DMS 273 (cell line): Measurements from ENCODE around the gene HTRA3.
A peak's percentile ranks its signal among the peaks of the same experiment; 100 is the strongest.

Experiments used
- DNase-seq: peaks from one replicate; lab custom pipeline; 2025; ENCODE audit not compliant: unreplicated experiment; lab: John Stamatoyannopoulos, UW

The HTRA3 gene

DNA sequence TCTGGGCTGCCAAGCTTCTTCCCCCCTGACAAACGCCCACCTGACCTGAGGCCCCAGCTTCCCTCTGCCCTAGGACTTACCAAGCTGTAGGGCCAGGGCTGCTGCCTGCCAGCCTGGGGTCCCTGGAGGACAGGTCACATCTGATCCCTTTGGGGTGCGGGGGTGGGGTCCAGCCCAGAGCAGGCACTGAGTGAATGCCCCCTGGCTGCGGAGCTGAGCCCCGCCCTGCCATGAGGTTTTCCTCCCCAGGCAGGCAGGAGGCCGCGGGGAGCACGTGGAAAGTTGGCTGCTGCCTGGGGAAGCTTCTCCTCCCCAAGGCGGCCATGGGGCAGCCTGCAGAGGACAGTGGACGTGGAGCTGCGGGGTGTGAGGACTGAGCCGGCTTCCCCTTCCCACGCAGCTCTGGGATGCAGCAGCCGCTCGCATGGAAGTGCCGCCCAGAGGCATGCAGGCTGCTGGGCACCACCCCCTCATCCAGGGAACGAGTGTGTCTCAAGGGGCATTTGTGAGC is 37.0 kb downstream of the HTRA3 start:
- DNase-seq = peak; percentile 37

DNA sequence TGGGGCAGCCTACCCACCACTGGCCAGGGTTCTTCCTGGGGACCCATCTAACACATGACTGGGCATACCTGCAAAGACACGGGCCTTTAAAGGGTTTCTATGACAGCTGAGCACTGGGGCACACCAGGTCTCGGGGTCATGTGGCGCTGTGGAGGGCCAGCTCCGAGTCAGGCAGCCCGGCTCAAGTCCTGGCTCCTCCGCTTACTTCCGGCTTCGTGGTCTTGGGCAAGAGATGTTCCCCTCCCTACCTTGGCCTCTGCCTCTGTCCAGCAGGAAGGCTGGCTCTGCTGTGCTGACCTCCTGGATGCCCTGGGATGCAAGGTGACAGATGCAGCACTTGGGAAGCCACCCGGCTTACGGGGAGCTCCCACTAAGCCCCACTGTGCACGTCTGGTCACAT is 37.6 kb downstream of the HTRA3 start:
- DNase-seq = no peak

DNA sequence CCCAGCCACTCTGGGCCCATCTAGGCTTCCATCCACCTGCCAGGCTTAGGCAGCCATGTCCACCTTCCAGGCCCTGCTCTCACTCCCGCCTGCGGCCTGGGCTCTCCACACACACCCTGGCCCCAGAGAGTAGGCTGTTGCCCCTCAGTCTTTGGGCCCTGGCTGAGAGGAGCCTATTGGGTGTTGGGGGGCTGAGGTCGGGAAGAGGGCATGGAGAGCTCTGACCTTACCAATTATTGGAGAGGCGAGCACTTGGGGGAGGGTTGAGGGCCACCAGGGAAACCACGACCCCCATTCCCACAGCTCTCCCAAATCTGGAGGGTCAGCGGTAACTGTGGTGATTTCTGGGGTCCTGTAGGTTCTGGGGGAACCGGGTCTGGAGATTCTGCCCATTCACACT is 38.2 kb downstream of the HTRA3 start:
- no peak for DNase-seq

DNA sequence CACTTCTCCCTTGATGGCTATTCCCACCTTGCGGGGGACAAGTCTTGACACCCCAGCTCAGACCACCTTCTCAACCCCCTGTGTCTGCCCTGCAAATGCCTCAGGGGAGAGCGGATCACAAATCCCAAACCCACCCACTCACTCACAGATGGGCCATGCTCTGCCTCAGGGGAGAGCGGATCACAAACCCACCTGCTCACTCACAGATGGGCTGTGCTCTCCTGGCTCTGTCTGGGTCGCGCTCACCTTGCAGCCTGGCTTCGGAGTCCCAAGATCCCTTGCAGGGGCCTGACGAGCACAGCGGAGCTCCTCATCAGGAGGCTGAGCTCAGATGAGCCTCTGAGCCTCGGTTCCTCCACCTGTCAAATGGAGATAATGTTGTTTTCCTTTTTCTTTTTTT is 38.6 kb downstream of the HTRA3 start:
- DNase-seq = no peak

DNA sequence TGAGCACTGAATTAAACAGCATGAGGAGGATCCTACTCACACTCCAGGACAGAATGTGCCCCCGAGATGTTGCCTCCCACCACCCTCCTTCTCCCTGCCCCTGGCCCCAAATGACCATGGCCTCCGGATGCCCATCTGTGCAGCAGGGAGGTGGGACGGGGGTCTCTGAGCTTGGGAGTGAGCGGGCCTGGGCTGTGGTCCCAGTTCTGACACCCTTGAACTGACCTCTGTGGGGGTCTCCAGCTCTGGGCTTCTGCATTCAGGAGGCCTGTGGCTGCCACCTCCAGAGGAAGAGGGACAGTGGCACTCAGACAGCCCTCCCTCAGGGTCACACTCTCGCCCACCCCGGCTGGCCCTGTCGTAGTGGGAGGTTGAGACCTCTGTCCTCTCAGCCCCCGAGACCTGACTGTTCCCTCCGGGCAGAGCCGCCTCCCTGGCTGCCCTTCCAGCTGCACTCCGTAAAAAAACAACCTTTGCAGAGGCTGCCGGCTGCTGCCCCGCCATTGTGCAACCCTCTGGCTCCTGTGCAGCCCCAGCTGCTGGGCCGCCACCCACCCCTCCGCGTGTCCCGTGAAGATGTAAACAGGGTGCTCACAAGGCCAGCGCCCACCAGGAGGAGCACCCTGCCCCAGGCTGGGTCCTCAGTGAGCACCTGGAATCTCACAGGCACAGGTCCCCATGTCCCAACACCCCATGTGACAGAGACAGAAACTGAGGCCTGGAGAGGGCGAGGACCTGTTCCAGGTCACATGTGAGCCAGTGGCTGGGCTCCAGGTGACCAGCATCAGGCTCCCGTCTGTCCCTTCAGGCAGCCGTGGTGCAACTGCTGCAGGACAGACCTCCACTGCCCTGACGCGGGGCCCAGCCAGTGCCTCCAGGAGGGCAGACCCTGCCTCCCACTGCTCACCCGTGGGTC is 39.6 kb downstream of the HTRA3 start:
- DNase-seq = peak; percentile 53

DNA sequence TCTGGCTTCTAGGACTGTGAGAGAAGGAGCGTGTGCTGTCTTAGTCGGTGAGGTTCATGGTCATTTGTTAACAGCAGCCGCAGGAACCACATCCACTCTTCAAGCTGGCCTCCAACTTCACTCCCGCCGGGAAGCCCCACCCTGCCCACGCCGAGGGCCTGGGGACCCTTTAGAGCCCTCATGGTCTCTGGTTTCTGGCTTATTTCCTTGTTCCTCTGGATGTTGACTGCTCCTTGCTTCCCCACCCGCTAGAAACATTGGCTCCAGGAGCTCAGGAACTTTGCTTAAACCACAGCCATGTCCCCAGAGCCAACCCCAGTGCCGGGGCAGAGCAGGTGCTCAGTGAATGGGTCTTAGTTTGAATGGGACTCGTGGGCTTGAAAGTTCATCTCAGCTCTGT is 40.8 kb downstream of the HTRA3 start:
- DNase-seq = no peak

DNA sequence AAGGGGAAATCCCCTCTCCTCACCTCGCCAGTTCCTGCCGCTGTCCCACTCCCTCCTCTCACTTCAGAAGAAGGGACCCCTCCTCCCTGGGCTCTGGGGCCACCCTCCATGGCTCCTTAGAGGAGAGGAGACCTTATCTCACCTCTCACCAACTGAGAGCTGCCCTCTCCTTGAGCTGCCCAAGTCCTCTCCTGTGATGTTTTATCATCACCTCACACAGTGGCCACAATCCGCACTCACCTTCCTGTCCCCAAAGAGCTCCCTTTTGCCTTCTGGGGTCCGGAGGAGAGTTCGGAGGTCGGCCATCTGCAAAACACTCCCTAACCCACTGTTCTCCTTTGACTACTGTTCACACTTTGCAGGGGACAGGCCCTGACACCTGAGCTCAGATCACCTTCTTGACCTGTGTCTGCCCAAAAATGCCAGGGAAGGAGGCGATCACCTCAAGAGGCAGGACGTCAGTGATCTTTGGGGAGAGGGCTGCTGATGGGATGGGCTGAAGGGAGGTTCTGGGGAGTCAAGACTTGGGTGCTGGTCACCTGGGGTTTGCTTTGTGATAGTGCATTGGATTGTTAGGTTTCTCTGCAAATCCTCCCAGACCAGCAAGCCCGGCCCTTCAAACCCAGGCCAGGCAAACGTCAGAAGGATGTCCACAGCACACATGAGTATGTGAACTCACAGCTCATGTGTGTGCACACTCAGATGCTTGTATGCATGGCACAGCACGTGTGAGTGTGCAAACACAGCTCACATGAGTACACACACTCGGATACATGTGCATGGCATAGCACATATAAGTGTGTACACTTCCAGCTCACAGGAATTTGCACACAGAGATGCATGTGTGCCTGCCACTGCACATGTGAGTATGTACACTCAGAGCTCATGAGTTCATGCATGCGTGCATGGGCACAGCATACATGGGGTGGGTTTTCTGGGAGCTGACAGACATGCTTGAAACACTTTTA is 41.8 kb downstream of the HTRA3 start:
- no peak for DNase-seq

DNA sequence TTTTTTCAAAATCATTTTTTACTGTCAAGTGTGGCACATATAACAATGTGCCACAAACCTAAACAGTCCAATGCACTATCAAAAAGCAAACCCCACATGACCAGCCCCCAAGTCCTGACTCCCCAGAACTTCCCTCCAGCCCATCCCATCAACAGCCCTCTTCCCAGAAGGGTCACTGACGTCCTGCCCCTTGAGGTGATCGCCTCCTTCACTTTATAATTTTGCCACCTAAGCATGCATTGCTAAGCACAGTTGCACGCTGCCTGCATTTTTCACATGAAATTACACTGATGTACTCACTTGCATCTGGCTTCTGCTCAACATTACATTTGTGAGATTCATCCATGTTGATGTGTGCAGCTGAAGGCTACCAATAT is 42.5 kb downstream of the HTRA3 start:
- no peak for DNase-seq

DNA sequence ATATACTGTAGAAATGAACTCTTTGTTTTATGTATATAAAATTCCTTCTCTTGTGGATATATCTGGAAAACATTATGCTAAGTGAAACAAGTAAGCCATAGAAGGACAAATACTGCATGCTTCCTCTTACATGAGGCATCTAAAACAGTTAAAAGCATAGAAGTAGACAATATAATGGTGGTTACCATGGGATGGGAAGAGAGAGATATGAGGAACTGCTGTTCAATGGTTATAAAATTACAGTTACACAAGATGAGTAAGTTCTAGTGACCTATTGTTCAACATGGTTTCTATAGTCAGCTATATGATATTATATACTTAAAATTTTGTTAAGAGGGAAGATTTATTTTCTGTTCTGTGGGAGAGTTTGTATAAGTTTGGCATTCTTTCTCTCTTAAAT is 43.4 kb downstream of the HTRA3 start:
- no peak for DNase-seq

DNA sequence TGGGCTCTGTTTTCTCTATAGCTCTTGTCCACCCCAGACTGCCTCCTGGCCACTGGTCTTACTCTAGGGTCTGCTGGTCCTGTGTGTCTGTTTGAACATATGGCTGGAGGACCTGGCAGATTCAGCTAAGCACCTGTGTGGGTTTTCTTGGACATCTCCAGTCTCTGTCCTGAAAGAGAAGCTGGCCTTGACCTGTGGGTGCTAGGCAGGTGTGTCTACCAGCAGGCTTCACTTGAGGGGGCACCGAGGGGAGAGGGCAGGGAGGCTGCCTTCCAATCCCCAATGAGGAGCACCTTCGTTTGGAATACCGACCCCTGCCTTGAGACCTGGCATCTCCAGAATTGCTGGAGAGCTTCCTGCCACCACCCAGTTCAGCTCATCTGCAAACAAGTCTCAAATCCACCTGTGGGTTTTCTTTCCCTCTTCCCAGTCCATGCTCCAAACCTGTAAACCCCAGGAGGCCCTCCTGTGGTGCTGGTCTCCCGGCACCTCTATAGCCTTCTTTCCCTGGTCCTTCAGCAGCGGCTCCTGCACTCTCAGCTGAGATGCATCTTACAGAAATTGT is 45.2 kb downstream of the HTRA3 start:
- DNase-seq = no peak

DNA sequence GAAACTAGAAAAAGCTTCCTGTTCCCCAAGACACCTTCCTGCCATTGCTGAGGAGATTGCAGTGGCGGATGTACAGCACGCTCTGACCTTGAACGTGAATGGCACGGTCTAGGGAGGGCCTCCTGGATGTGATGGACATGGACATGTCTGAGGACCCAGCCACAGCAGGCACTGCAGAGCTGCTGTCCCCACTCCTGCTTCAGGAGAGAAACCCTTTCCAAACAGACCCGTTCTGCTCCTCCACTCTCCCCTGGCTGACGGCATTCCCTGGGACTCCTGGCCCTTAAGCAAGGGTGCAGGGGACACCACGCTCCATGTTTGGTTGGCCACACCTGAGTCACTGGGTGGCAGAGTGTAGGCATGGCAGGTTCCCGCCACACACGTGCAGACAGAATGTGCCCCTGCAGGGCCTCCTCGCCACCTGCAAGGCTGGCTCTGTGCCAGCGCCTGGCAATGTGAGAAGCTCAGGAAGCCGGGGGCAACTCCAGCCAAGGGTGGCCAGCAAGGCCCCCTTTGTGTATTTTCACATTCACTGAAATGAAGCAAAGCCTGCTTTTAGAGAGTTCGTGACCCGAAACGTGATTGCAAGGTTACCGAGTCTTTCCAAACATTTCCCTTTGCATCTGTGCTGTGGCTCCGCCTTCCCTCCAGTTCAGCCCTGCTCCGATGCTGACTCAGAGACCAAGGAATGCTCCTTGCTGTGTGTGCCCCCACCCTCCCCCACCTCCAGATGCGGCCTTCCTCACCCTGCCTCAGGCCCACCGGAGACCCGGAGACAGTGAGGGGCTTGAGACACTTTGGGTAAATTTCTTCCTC is 46.1 kb downstream of the HTRA3 start:
- DNase-seq = peak; percentile 83

DNA sequence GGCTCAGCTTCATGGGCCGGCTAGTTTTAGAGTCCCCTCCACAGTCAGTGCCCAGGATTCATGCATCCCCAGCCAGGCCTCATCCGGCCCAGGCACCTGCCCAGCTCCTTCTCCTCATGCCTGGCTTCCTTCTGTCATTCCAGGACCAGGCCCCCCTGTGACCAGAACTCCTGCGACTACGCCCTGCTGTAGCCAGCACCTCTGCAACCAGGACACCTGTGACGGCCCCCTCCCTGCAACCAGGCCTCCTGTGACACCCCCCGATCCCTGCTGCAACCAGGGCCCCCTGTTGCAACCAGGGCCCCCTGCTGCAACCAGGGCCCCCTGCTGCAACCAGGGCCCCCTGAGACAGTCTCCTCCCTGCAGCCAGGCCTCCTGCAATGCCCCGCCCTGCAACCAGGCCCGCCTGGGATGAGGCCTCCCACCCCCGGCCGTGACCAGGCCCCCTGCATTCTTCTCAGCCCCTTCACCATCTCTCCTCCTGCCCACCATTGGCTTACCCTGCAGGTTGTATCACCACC is 46.8 kb downstream of the HTRA3 start:
- DNase-seq = no peak

DNA sequence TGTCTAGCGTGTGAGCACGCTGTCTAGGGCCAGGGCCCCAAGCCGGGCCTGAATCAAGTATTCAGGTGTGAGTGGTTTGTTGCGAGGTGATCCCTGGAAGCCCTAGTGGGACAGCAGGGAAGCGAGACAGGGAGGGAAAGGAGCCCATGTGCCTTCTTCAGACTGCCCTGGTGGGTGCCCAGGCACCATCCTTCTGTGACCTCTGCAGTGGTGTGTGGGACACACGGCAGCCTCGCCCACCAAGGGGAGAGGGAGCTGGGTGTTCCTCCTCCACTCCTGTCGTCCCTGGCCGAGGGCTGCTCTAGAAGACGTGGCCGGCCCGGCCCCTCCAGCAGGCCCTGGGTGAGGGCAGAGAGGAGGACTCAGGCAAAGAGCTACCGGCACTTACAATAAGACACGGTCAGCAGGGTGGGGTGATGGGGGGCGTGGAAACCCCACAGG is 47.4 kb downstream of the HTRA3 start:
- DNase-seq = no peak

DNA sequence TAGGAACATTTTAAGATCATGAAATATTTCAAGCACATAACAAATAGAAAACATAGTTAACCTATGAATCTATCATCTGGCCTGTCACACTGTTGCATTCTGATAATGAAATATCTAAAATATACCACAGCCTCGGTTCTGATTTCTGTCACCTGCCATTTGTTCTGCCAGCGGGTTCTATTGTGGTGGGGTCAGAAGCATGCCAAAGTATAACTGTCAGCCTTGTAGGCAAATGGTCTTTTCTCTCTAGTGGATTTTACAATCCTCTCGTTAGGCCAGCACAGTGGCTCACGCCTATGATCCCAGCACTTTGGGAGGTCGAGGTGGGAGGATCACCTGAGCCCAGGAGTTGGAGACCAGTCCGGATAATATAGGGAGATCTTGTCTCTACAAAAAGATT is 47.9 kb downstream of the HTRA3 start:
- no peak for DNase-seq

DNA sequence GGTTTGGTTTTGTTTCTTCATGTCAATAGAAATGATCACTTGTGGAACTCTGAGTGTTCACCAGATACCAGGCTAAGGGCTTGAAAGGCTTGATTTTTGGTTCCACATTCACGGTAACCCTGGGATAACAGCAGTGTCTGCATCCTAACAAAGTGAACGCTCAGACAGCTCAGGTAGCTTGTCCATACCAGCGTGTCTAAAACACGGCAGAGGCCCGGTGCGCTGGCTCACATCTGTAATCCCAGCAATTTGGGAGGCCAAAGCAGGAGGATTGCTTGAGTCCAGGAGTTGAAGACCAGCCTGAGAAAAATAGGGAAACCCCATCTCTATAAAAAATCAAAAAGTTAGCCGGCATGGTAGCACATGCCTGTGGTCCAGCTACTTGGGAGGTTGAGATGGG is 49.0 kb downstream of the HTRA3 start:
- no peak for DNase-seq

DNA sequence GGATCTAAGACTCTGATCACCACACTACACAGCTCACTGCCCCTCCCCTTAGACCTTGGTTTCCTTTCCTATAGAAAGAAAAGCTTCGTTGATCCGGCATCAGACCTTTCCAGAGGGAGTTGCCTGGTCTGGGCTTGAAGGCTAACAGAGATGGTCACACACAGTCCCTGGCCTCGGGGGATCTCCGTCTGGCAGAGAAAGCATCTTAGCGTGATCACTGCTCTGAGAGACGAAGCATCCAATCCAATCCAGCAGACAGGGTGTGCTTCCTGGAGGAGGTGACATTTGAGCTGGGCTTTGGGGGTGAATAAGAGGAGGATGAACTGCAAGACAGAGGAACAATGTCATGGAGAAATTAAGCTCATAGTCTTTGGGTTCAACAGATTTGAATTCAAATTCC is 49.5 kb downstream of the HTRA3 start:
- no peak for DNase-seq

DNA sequence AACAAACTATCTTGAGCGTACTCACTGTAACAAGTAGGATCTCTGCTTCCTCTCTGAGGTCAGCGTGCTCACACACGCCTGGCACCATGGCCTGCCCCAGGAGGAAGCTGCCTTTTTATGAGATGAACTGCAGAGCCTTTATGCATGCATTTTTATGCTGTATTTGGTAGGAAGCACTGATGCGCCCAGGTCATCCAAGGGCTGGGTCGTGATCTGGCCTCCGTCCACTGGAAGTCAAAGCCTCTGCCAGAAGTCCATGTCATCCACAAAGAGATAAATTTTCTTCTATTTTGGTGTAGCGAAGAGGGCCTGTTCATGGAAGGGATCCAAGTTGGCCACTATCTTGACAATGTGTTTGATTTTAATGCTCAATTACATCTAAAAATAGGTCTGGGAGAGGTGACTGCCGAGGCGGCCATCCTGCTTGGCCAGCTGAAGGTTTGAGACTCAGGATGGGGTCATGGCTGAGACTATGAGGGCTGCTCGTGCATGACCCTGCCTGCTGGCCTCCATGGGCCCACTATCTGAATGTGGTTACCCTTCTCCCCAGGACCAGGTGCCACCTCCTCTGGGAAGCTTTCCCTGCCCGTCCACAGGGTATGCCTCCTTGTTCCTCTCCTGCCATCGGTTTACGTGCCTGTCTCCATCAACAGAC is 50.3 kb downstream of the HTRA3 start:
- DNase-seq = no peak

DNA sequence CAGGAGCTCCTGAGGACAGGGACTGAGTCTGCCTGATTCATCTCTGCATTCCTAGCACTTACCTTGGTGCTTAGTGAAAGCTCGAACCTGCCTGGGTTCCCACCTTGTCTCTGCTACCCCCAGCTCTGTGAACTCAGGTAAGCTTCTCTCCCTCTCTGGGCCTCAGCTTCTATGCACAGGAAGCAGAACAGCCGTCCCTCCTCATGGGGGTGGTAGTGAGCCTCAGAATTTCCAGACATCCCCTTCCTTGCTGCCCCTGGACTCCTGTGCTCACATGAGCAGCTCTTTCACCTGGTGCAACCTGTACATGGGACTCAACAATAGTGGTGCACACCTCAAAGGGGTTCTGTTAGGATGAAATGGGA is 50.8 kb downstream of the HTRA3 start:
- no peak for DNase-seq

DNA sequence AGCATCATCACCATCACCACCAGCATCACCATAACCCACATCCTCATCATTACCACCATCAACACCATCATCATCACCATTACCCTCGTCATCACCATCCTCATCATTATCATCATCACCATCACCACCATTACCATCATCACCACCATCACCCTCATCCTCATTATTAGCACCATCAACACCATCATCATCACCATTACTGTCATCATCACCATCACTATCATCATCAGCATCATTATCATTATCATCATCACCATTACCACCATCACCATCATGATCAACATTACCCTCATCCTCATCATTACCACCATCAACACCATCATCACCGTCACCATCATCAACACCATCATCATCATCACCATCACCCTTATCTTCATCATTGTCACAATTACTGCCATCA is 51.7 kb downstream of the HTRA3 start:
- no peak for DNase-seq

DNA sequence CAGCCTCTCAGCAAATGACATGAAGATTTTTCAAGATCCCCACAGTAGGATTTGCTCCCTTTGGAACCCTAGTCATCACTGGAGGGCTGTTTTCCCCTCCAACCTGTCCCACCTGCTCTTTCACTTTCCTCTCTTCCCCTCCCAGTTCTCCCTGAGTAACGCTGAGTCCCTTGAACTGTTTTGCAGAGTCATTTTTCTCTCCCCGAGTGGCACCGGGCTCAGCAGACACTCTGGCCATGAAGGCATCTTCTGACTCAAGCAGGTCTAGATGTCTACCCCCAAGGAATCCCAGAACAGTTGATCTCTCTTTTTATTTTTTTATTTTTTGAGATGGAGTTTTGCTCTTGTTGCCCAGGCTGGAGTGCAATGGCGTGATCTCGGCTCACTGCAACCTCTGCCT is 52.2 kb downstream of the HTRA3 start:
- DNase-seq = no peak
